Upper lobe of left lung (tissue), 4 donors: ENCODE measurements around the gene CHL1.

Experiments
- CTCF ChIP-seq, 6 experiments: fragments of 450-650 bp in 4 of 6; fragments of 200-600 bp in 2 of 6; sonication (generic) in 2 of 6; IDR thresholded peaks; one replicate each; pipeline ENCODE4 v1.5.1; 2016 to 2019; ENCODE audit warnings: antibody characterized with exemption in 6 of 6
- POLR2A ChIP-seq, 4 donors: fragments of 450-650 bp; IDR thresholded peaks; one replicate each; pipeline ENCODE4 v1.5.1; 2016 to 2017; ENCODE audit warnings: antibody characterized with exemption in 4 of 4, mild to moderate bottlenecking in 2 of 4
- POLR2AphosphoS5 ChIP-seq, 2 donors: sonication (generic); formaldehyde crosslinking; IDR thresholded peaks; one replicate each; pipeline ENCODE4 v1.5.1; 2017; ENCODE audit warnings: antibody characterized with exemption in 2 of 2

GRCh38 chr3:453106-453505 lies 256.5 kb downstream of the CHL1 start:
- TF ChIP-seq POLR2A (IDR thresholded peaks at IDR 0.05) = no peak
- no peak for TF ChIP-seq CTCF (IDR thresholded peaks at IDR 0.05)
- no peak for TF ChIP-seq POLR2AphosphoS5 (IDR thresholded peaks at IDR 0.05)
